NCI-H1436 treated with DMSO at 0.1 percent for 48 hours (cell line): ENCODE results near the gene LACC1.

Experiments used
- DNase-seq: peaks from one replicate; lab custom pipeline; 2025; lab: John Stamatoyannopoulos, UW

Gene LACC1

DNA sequence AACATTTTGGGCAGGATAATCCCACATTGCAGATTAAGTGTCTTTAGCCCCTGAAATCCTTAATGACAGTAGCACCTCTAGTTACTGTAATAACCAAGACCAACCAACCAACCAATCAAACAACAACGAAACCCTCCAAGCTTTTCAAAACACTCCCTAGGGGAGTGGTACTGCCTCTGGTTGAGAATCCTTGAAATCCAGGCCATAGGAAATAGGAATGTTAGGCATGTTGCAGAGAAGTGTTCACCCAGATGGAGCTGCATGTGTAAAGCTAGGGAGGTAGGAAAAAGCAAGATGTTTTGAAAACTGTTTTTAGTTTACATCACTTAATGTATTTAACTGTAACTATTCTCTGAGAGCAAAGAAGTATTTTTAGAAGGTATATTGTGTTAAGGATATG is 4.5 kb downstream of the LACC1 start:
- DNase-seq, result no peak

DNA sequence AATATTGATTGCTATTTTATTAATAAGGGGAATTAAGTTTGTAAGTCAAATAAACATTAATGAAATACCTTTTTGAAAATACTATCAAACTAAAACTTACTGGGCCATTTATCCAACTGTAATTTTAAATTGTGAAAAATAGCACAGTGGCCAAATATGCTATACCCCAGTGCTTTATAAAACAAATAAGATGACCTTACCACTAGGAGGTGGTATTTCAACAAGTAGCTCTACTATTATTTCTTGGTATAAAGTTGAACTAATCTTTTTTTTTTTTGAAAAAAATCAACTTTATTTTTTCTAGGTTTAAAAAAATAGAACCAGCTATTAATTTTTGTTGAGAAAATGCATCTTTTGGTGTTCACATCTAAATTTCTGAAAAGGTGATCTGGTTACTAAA is 14.7 kb downstream of the LACC1 start:
- DNase-seq, result no peak

DNA sequence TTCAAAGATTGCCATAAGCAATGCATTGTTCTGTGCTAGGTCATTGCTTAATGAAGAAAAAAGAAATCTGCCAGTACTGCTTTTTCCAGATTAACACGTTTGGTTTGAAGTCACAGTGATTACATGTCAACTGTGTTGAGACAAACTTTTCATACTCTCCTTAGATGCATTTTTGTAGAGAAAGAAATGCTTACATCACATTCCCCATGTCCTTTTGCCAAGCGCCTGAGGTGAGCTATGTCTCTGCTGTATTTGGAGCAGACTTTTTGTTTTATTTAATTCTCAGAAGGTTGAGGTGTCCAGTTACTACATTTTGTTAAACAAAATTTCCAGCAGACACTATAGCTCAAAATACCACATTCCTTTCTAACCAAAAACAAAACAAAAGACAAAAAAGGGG is 16.2 kb downstream of the LACC1 start:
- DNase-seq, result no peak

DNA sequence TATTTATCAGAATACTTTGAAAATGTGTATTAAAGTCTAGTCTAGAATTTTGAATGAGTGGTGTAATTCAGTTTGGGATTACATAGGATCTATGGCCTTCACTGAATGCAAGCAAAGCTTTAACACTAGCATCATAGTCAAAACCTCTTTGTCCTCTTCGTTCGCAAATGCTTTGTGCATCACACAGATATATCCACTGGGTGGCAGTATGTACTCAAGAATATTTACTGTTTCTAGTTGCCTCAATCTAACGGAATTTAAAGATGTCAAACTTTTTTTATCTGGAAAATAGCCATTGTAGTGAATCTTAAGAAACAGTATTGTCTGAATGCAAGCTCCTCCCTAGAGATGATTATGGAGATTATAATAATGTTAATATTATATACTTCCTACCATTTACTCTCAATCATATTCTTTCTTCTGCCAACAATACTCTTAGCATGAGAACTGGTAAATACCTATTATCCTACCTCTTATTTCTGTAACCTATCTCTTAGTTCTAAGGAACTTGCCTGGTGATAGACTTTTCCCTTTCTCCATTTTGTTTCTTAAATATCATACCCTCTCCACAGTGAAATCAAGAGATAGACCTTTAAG is 25.8 kb downstream of the LACC1 start:
- no peak for DNase-seq

DNA sequence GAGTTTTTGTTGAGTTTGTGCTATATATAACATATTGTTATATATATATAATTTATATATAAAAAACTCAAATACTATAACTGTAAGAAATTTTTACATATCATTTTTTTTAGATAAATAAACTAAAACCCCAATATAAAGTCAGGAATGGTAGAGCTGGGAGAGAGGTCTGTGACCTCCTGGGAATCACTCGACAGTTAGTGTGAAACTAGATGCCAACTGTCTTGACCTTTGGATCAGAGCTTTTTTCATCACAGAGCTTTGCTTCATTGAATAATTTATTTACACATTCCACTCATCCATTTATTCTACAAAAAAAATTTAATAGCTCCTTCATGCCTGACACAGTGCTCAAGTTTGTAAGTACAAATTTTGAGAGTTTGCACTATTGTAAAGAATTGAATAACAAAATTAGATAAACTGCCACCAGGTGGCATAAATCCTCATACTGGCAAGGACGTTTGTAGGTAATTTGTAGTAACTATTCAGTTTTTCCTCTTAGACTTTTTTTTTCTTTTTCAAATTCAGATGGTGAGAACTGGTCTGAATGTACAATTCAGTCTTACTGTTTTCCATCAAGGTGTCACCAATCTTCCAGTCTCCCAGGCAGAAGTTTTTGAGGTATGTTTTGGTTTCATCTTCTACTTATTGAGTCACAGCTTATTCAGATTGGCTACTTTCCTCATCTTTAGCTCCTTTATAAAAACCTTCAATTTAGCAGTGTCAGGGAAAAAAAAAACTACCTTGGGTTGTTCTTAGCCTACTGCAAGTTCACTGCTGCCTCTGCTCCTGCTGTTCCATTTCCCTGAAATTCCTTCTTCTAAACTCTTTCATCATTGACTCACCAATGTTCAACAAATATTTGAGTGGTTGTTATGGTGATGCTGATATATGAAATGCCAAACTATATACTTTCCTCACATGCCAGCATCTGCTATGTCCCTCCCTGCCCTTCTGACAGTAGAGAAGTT is 28.7 kb downstream of the LACC1 start:
- DNase-seq, result no peak

DNA sequence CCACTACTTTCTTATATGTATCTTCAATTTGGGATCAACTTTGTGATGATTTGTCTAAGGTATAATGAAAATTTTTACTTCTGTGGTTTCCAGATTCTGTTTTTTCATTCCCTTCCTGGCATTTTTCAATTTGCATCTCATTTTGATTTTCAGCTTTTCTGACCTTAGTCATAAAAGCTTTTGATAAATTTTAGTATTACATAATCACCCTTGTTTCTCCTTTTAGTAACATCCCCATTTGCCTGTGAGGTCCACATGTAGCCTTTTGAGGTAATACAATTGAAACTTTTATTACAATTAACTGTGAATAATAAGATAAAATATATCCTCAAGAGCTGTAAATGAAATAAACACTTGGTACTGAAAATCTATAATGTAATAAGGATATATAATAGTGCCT is 31.2 kb downstream of the LACC1 start:
- DNase-seq, result no peak

DNA sequence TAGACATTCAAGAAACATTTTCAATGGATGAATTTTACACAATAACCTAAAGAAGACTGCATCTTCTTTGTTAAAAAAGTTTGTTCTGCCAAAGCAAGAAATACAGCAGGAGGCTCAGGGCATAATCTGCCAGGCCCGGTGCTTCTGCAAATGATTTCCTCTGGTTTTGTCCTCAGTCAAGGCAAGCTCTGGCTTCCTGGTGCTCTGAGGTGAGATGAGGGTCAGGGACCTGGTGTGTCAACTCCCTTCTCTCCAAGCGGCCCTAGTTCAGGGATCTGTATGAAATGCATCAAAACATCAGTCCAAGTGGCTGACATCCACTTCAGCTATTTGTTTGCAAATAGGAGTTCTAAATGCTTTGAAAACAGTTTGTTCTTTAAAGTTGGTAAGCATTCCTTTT is 31.6 kb downstream of the LACC1 start:
- no peak for DNase-seq

DNA sequence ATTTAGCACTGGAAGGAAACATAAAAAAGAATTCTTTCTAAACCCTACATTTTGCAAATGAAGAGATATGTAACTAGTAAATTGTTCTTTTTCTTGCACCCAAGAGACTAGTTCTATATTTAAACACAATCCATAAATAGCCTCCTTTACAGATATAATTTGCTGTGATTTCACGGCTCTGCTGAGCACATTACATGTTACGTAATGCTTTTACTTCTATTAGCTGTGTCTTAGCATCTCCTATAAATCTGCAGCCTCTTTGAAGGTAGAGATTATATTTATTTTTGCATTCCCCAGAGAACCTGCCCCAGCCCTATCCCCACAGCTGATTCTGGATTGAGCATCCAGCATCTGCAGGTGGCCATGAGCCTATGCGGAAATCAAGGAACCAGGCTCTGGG is 32.2 kb downstream of the LACC1 start:
- DNase-seq, result no peak

DNA sequence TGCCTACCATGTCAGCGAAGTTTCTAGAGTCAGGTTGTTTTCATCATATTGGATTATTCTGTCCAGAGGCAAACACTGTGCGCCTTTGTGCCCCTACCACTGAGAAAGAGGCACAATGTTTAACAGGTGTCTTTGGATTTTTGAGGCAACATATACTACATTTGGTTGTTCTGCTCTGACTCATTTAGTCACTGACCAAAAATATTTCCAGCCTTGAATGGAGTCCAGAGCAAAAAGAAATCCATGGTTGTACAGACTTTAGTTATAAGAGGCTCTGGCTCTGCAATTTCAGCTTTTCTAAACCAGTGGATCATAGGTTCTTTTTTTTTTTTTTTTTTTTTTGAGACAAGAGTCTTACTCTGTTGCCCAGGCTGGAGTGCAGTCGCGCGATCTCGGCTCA is 35.7 kb downstream of the LACC1 start:
- DNase-seq, result no peak

DNA sequence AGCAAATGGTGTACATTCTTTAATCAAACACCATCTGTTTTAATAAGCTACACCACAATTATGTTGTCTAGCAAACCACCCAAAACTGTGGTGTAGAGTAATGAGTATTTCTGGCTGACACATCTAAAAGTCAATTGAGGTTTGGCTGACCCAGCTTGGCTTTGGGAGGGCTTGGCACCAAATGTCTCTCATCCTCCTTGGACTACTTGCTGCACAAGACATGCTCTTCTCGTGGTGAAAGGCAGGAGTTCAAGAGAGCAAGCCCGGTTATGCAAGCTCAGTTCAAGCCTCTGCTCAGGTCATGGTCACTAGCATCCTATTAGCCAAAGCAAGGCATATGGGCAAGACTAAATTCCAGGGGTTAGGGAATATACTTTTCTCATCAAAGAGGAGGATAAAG is 37.1 kb downstream of the LACC1 start:
- DNase-seq, result no peak

DNA sequence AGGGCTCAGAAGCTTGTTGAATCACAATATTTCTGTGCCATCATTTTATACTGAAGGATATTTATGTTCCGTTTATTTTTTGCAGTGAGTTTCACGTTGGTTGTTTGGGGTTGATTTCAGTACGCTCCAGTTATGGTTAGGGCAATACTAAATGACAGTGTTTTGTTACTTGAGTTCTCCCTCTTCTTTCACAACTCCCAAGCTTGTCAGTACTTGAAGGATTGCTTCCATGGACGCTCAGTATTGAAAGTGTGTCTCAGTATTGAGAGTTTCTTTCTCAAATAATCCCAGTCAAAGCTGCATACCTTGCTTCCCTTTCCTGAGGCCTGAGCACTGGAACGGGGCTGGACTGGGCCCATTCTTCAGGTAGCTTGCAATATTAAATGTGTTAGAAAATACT is 38.9 kb downstream of the LACC1 start:
- DNase-seq, result no peak

DNA sequence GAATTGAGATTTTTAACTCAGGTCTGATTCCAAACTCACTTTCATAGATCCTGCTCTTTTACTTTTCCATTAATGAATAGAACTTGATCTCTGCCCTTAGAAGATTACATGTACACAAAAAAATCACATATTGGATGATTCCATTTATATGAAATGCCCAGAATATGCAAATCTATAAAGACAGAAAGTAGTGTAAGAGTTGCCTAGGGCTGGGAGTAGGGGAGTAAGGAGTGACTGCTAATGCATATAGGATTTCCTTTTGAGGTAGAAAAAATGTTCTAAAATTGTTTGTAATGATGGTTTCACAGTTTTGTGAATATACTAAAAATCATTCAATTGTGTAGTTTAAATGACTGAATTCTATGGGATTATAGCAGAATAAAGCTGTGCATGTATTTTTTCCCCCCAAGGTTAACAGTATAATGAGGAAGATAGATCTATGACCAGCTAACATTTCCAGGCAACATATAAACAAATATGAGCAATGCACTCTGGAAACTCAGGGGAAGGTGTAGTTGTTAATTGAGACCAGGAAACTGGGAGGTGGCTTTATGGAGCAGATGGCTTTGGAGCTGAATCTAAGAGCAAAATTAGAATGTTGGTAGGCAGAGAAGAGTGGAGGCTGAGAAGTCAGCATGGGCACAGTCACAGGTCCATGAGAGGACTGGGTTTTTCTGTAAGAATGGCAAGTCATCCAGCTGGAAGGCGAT is 41.4 kb downstream of the LACC1 start:
- DNase-seq, result no peak

DNA sequence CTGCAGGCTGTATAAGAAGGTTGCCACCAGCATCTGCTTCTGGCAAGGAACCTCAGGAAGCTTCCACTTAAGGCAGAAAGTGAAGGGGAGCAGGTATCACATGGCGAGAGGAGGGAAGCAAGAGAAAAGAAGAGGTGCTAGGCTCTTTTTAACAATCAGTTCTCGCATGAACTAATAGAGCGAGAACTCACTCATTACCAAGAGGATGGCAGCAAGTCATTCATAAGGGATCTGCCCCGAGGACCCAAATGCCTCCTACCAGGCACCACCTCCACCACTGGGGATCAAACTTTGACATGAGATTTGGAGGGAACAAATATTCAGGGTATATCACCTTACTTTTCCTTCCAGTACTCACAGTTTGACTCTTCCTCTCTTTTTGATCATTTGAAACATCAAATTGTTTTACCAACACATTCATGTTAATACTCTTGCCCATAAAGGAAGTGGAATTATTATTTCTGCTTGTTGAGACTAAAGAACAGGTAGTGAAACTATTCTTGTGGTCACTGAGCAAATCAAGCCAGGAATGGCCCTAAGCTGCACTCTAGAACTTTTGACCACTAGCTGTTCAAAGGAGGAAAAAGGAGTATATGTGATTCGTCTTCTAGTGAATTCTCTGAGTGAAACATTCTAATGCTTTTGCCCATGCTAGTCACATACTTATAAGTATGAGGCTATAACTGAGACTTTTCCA is 45.0 kb downstream of the LACC1 start:
- DNase-seq, result no peak

DNA sequence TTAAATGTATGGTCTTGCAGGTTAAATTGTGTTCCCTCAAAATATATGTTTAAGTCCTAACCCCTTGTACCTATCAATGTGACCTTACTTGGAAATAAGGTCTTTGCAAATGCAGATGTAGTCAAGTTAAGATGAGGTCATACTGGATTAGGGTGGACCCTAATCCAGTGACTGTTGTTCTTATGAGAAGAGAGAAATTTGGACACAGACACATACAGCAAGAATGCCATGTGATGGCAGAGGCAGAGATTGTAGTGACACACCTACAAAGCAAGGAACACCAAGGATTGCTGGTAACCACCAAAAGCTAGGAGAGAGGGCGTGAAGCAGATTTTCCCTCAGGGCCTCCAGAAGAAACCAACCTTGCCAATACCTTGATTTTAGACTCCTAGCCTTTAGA is 50.2 kb downstream of the LACC1 start:
- no peak for DNase-seq

DNA sequence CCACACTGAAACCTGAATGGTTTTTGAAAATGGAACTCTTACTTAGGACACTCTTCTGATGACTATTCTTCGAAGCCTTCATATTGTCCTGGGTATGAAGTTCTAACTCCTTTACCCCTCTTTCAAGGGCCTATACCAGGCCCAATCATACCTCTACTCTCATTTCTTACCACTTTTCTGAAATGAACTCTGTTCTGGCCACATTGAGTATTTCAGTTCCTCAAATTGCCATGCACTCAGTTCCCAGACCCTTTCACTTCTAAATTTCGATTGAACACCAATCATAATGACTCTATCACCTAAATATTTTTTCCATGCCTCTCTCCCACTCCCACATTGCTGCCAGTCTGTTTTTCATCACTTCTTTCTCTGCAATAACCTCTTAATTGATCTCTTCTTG is 53.7 kb downstream of the LACC1 start:
- no peak for DNase-seq

DNA sequence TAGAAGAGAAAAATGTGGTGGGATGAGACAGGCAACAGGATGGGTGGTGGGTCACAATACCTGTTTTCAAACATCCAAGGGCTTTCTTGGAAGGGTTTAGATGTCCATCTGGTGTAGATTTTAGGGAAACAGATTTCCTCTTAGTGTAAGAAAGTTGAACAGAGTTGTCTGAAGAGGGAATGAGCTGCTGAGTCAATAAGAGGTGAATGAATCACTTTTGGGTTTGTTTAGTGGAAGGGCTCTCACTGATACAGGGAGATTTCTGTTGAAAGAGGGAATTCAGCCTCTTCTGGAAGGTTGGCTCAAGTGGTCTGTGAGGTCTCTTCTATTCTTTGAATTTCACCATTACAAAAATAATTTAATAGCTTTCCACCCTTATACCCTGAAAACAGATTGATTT is 54.6 kb downstream of the LACC1 start:
- DNase-seq, result no peak

DNA sequence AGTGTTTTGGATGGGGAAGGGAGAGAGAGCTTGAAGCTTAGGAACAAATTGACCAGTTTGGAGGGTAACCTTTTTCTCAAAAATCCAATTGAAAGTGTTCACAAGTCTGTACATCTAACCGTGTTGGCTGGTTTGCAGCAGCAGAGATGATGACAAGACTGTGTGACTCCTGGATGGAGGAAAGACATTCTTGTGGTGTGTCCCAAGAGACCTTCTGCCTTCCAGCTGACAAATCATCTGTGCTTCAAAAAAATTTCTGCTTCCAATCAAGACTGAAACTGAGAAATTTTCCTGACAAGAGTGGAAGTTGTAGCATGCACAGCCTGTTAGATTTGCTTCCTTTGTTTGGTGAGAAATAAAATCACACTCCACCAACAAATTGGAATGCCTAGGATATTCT is 56.2 kb downstream of the LACC1 start:
- DNase-seq, result no peak

DNA sequence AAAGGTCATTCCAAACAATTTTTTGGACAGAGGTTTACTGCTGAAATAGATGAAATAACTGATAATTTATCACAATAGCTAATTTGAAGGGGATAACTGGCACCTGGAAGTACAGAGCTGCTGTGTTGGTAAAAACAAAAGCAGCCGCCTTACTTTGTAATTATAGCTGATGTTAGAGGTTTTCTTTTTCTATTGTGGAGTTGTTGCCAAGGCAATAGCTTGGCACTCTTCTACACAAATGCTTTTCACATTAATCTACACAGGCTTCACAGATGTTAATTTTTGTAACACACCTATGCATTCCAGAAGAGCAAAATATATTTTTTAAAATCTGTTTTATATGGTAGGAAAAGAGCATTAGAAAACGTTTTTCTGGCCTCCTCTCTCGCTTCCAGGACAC is 56.9 kb downstream of the LACC1 start:
- no peak for DNase-seq

DNA sequence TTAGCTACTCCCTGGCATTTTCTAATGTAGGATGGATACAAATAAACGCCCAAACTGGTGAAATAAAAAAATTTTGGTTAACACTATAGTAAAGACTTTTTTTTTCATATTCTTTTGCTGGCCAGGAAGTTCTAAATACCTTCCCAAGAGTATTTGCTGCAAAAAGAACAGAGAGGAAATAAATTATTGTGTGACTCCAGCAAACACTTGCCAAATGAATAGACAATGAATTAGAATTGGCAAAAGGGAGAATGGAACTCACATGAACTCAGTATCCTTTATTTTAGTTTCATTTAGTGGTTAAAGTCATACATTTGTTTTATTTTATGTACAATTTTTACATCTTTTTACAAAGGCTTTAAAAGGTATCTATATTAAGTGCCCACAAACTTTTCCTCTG is 58.1 kb downstream of the LACC1 start:
- no peak for DNase-seq

DNA sequence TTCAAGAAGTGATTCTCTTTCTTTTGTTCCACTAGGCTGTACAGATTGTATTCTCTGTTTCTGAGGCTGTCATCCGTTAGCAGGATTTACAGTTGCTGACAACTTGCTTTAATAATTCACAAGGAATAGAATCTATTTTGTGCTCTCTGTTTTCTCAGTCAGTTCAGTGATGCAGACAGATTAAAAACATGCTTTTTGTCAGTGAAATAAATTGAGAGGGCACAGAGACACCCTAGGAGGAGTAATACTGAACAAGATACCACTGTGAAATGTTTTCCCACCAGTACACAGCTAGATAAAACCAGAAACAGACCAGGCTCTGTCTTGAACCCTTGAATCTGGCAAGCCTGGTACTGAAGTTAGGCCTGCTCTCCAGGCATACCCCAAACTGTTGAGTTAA is 58.7 kb downstream of the LACC1 start:
- DNase-seq, result no peak

DNA sequence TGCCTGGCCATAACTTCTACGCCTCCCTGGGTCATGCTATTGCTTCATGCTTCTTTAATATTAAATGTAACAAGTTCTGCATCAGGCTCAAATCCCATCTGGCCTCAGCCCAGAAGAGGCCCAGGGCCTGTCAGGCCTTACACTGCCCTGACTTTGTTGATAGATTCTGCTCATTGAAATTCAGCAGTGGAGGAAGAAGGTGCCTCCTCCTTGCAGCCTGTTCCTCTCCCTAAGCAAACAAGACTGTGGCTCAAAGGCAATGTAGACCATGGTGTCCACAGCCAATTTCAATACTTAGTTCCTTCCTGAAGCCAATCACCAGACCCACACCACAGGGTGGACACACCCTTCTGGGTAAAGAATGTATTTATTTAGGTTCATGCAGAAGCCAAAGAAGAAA is 59.4 kb downstream of the LACC1 start:
- no peak for DNase-seq

DNA sequence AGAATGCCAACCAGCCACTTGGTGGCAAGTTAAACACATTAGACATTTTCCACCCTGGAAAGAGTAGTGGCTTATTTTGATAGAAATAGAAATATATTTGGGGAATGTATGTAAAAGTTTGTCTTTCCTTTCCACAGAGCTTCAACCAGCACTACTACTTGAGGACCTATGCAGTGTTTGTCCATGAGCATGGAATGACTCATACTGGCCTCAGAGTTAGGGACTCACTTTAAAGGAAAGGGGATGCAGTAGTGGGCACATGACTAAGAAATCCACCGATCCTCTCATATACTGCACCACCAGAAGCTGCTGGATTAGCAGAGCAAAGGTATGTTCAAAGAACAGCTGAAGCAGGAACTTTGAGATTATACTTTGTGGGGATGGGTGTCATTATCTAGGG is 62.6 kb downstream of the LACC1 start:
- DNase-seq, result no peak
